ENCODE results near the gene TBL3. TPM values are rescaled to one million over a fixed set of nuclear protein-coding genes. Genes with fewer than 3 reads are reported as not detected.

The TBL3 gene
- polyA plus RNA-seq, 1 donor (not counting 4 experiments of a cell fraction or from before 2014, with no cell fraction given), result 27.8 TPM

DNA sequence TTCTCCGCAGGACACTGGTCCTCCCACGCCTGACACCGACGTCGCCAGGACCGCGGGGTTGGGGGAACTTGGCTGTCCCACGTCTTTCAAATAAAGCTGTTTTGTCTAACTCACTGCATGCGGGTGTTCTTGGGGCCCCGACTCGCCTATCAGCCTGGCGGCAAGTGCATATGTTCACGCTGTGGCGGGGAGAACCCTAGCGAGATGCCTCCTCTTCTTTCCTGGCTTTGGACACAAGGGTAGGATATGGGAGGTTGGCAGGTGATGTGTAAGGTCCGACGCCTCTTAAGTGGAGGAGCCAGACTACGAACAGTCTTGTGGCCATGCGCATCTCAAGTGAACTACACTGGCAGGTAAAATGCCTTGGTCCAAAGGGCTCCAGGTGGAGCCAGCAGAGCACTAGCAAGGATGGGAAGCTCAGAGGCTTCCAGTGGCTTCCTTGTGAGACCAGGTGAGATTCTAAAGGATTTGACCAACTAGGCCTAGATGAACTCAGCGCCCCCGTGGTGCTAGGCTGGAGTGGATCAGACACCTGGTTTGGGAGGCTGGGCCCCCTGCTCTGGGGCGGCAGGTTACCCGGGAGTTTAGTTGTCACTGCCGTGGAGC is 6.4 kb upstream of the TBL3 start:
- TF ChIP-seq, protein P1, sequence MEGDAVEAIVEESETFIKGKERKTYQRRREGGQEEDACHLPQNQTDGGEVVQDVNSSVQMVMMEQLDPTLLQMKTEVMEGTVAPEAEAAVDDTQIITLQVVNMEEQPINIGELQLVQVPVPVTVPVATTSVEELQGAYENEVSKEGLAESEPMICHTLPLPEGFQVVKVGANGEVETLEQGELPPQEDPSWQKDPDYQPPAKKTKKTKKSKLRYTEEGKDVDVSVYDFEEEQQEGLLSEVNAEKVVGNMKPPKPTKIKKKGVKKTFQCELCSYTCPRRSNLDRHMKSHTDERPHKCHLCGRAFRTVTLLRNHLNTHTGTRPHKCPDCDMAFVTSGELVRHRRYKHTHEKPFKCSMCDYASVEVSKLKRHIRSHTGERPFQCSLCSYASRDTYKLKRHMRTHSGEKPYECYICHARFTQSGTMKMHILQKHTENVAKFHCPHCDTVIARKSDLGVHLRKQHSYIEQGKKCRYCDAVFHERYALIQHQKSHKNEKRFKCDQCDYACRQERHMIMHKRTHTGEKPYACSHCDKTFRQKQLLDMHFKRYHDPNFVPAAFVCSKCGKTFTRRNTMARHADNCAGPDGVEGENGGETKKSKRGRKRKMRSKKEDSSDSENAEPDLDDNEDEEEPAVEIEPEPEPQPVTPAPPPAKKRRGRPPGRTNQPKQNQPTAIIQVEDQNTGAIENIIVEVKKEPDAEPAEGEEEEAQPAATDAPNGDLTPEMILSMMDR (optimal IDR thresholded peaks at IDR 0.05 in 1 of 3, IDR thresholded peaks at IDR 0.05 in 1 of 3, conservative IDR thresholded peaks at IDR 0.05 in 1 of 3; ENCODE audit: extremely low read depth in 1 of 3, insufficient read depth in 2 of 3, low read length in 3 of 3), result no peak
- TF ChIP-seq EZH2 (IDR thresholded peaks at IDR 0.05; ENCODE audit: low read length), result no peak
- H3K27ac ChIP-seq (ENCODE audit: control insufficient read depth, insufficient read depth, low read length), result peak overlapping the region; percentile 88
- peaks cover 48% of the 10 kb centered on the region for H3K79me2 ChIP-seq (ENCODE audit: control insufficient read depth, insufficient read depth, low read length)
- peaks cover 32% of the 10 kb centered on the region for H3K4me1 ChIP-seq (ENCODE audit: control insufficient read depth, extremely low read depth, insufficient read depth, low read length)
- no peaks in the 10 kb centered on the region for H3K27me3 ChIP-seq (ENCODE audit: control insufficient read depth, extremely low read depth, insufficient read depth, low read length)
- peaks cover 3% of the 10 kb centered on the region for H3K9me1 ChIP-seq (ENCODE audit: control insufficient read depth, extremely low read depth, insufficient read depth, low read length)
- FAIRE-seq, result no peak
- no peak overlapping the region for H2AFZ ChIP-seq (ENCODE audit: control insufficient read depth, low read length)
- dilution Hi-C loops (cut with MboI; ENCODE audit: extremely low pct_ligation_motif_present, low sequenced_read_pairs), result no loop called here
- peaks cover 26% of the 10 kb centered on the region for H4K20me1 ChIP-seq (ENCODE audit: control insufficient read depth, extremely low read depth, insufficient read depth, low read length)
- peaks cover 17 to 31% of the 10 kb centered on the region in 2 experiments for H3K36me3 ChIP-seq (ENCODE audit: control insufficient read depth in 2 of 2, extremely low read depth in 1 of 2, insufficient read depth in 2 of 2, low read length in 2 of 2)
- peak overlapping the region; percentile 99 for H3K4me2 ChIP-seq (ENCODE audit: control insufficient read depth, extremely low read depth, insufficient read depth, low read depth, low read length)
- H3K9me3 ChIP-seq (ENCODE audit: control insufficient read depth, low read depth, low read length), result no peaks in the 10 kb centered on the region
- no peak for DNase-seq (ENCODE audit: low read depth, low spot score)
- H3K9ac ChIP-seq (ENCODE audit: control insufficient read depth, extremely low read depth, insufficient read depth, low read length), result peak overlapping the region; percentile 85
- H3K4me3 ChIP-seq (ENCODE audit: control insufficient read depth in 2 of 3, extremely low read depth in 1 of 3, insufficient read depth in 2 of 3, low read depth in 1 of 3, low read length in 3 of 3), result peak overlapping the region; percentile 69 to 85 (median 79)

DNA sequence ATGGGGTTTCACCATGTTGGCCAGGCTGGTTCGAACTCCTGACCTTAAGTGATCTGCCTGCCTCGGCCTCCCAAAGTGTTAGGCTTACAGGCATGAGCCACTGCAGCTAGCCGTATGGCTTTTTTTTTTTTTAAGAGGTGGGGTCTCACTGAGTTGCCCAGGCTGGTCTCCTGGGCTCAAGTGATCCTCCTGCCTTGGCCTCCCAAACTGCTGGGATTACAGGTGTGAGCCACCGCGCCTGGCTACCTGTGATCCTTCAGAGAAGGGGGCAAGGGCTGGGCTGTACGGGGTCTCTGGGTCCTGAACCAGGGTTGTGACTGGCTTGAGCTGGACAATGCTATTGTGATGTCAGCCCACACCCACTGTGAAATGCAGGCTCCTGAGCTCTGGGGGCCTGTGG is 5.4 kb upstream of the TBL3 start, which contains the start of gene RNF151:
TSS of gene RNF151 (plus strand) at position 397 of the 400 bp plus-strand sequence. CDS start 26 bp downstream, outside the sequence.
- FAIRE-seq (no peak), DNase-seq (ENCODE audit: low read depth, low spot score) (no peak)
- dilution Hi-C loops (cut with MboI; ENCODE audit: extremely low pct_ligation_motif_present, low sequenced_read_pairs), result no loop called here
- H3K79me2 ChIP-seq (ENCODE audit: control insufficient read depth, insufficient read depth, low read length), result peaks cover 49% of the 10 kb centered on the region
- H3K27me3 ChIP-seq (ENCODE audit: control insufficient read depth, extremely low read depth, insufficient read depth, low read length), result no peaks in the 10 kb centered on the region
- H3K4me3 ChIP-seq (ENCODE audit: control insufficient read depth in 2 of 3, extremely low read depth in 1 of 3, insufficient read depth in 2 of 3, low read depth in 1 of 3, low read length in 3 of 3), result peak within 1 kb of the TSS; percentile 69 to 85 (median 79)
- peaks cover 28% of the 10 kb centered on the region for H3K4me1 ChIP-seq (ENCODE audit: control insufficient read depth, extremely low read depth, insufficient read depth, low read length)
- peaks cover 19% of the 10 kb centered on the region for H4K20me1 ChIP-seq (ENCODE audit: control insufficient read depth, extremely low read depth, insufficient read depth, low read length)
- H3K4me2 ChIP-seq (ENCODE audit: control insufficient read depth, extremely low read depth, insufficient read depth, low read depth, low read length), result peak within 1 kb of the TSS; percentile 99
- TF ChIP-seq, protein P1 (optimal IDR thresholded peaks at IDR 0.05 in 1 of 3, IDR thresholded peaks at IDR 0.05 in 1 of 3, conservative IDR thresholded peaks at IDR 0.05 in 1 of 3; ENCODE audit: extremely low read depth in 1 of 3, insufficient read depth in 2 of 3, low read length in 3 of 3), result no peak
- TF ChIP-seq EZH2 (IDR thresholded peaks at IDR 0.05; ENCODE audit: low read length), result no peak
- peaks cover 3% of the 10 kb centered on the region for H3K9me1 ChIP-seq (ENCODE audit: control insufficient read depth, extremely low read depth, insufficient read depth, low read length)
- H3K9ac ChIP-seq (ENCODE audit: control insufficient read depth, extremely low read depth, insufficient read depth, low read length), result peak within 1 kb of the TSS; percentile 85
- H2AFZ ChIP-seq (ENCODE audit: control insufficient read depth, low read length), result no peak within 1 kb of the TSS
- peak within 1 kb of the TSS; percentile 88 for H3K27ac ChIP-seq (ENCODE audit: control insufficient read depth, insufficient read depth, low read length)
- peaks cover 16 to 26% of the 10 kb centered on the region in 2 experiments for H3K36me3 ChIP-seq (ENCODE audit: control insufficient read depth in 2 of 2, extremely low read depth in 1 of 2, insufficient read depth in 2 of 2, low read length in 2 of 2)
- no peaks in the 10 kb centered on the region for H3K9me3 ChIP-seq (ENCODE audit: control insufficient read depth, low read depth, low read length)

Measured in keratinocyte (primary cell).